ENCODE measurements around the gene DLGAP5.

The DLGAP5 gene

GRCh38 chr14:55105991-55106390, 85.4 kb downstream of the DLGAP5 start:
- Histone ChIP-seq H3K4me1 (ENCODE audit: control insufficient read depth in 1 of 2, insufficient read depth in 1 of 2, low read depth in 1 of 2, low read length in 1 of 2) (peaks cover 43 to 47% of the 10 kb centered on the region in 2 experiments), H3K4me3 (ENCODE audit: low read depth in 1 of 2, low read length in 1 of 2) (no peak overlapping the region), H3K27me3 (no peaks in the 10 kb centered on the region), H3K36me3 (no peaks in the 10 kb centered on the region), H3K9me3 (no peaks in the 10 kb centered on the region), H3K27ac (no peak overlapping the region)
- no peak for TF ChIP-seq CTCF (IDR thresholded peaks at IDR 0.05)

GRCh38 chr14:55103971-55104954, 87.1 kb downstream of the DLGAP5 start:
- H3K27me3 ChIP-seq, result no peaks in the 10 kb centered on the region
- H3K36me3 ChIP-seq, result no peaks in the 10 kb centered on the region
- H3K27ac ChIP-seq, result peak overlapping the region; percentile 82
- no peak for TF ChIP-seq CTCF (IDR thresholded peaks at IDR 0.05)
- peaks cover 50 to 51% of the 10 kb centered on the region in 2 experiments for H3K4me1 ChIP-seq (ENCODE audit: control insufficient read depth in 1 of 2, insufficient read depth in 1 of 2, low read depth in 1 of 2, low read length in 1 of 2)
- no peaks in the 10 kb centered on the region for H3K9me3 ChIP-seq
- H3K4me3 ChIP-seq (ENCODE audit: low read depth in 1 of 2, low read length in 1 of 2), result no peak overlapping the region

- no peak for TF ChIP-seq CTCF (IDR thresholded peaks at IDR 0.05)
- Histone ChIP-seq H3K27ac (peak overlapping the region; percentile 82), H3K9me3 (no peaks in the 10 kb centered on the region), H3K36me3 (no peaks in the 10 kb centered on the region), H3K27me3 (no peaks in the 10 kb centered on the region), H3K4me1 (ENCODE audit: control insufficient read depth in 1 of 2, insufficient read depth in 1 of 2, low read depth in 1 of 2, low read length in 1 of 2) (peaks cover 56 to 59% of the 10 kb centered on the region in 2 experiments), H3K4me3 (ENCODE audit: low read depth in 1 of 2, low read length in 1 of 2) (peak overlapping the region in 1 of 2 experiments; percentile 13)
Observed at GRCh38 chr14:55103005-55103640, 88.3 kb downstream of the DLGAP5 start.

- Histone ChIP-seq H3K27me3 (no peaks in the 10 kb centered on the region), H3K4me1 (ENCODE audit: control insufficient read depth in 1 of 2, insufficient read depth in 1 of 2, low read depth in 1 of 2, low read length in 1 of 2) (peaks cover 52 to 57% of the 10 kb centered on the region in 2 experiments), H3K27ac (peak overlapping the region; percentile 82), H3K9me3 (no peaks in the 10 kb centered on the region), H3K36me3 (no peaks in the 10 kb centered on the region), H3K4me3 (ENCODE audit: low read depth in 1 of 2, low read length in 1 of 2) (no peak overlapping the region)
- no peak for TF ChIP-seq CTCF (IDR thresholded peaks at IDR 0.05)
Observed at GRCh38 chr14:55102141-55102621, 89.2 kb downstream of the DLGAP5 start.

- Histone ChIP-seq H3K4me1 (ENCODE audit: control insufficient read depth in 1 of 2, insufficient read depth in 1 of 2, low read depth in 1 of 2, low read length in 1 of 2) (peaks cover 52 to 57% of the 10 kb centered on the region in 2 experiments), H3K27ac (peak overlapping the region; percentile 82), H3K9me3 (no peaks in the 10 kb centered on the region), H3K36me3 (no peaks in the 10 kb centered on the region), H3K4me3 (ENCODE audit: low read depth in 1 of 2, low read length in 1 of 2) (no peak overlapping the region), H3K27me3 (no peaks in the 10 kb centered on the region)
- TF ChIP-seq CTCF (IDR thresholded peaks at IDR 0.05), result no peak
Observed at GRCh38 chr14:55101698-55102097, 89.7 kb downstream of the DLGAP5 start.
